WTC11 (cell line): Measurements from ENCODE around the gene SSTR5. TPM values are rescaled to one million over a fixed set of nuclear protein-coding genes. Genes with fewer than 3 reads are reported as not detected.

Experiments used
- ATAC-seq: fragments of 200-7000 bp; cut with Tn5 transposase; 2 replicates; pipeline ENCODE4 v1.10.0; 2021; ENCODE audit warnings: mild to moderate bottlenecking, moderate library complexity
- CTCF ChIA-PET: fragments of 300-600 bp; sonication (Branson Sonifier 250); formaldehyde crosslinking; loops from one replicate; lab custom pipeline; 2021; ENCODE audit warnings: antibody characterized with exemption; lab: Charles Lee
- POLR2A ChIA-PET: fragments of 350-600 bp; sonication (Branson Sonifier 250); formaldehyde crosslinking; loops from one replicate; lab custom pipeline; 2021; ENCODE audit warnings: antibody characterized with exemption; lab: Charles Lee
- DNase-seq: peaks from one replicate; pipeline ENCODE4 v3.0.0; 2021; ENCODE audit warnings: low spot score
- H3K27ac Mint-ChIP-seq: 2 replicates; pipeline ENCODE4 v1.8.0; 2021; ENCODE audit warnings: mixed read lengths
- H3K27me3 Mint-ChIP-seq: 2 replicates; pipeline ENCODE4 v1.8.0; 2021; ENCODE audit warnings: low read depth, mild to moderate bottlenecking, moderate library complexity, mixed read lengths
- H3K36me3 Mint-ChIP-seq: 2 replicates; pipeline ENCODE4 v1.8.0; 2021; ENCODE audit warnings: mixed read lengths
- H3K4me1 Mint-ChIP-seq: 2 replicates; pipeline ENCODE4 v1.8.0; 2022; ENCODE audit warnings: mixed read lengths
- H3K4me3 Mint-ChIP-seq: 2 replicates; pipeline ENCODE4 v1.8.0; 2021; ENCODE audit warnings: mild to moderate bottlenecking, moderate library complexity, mixed read lengths
- H3K9me3 Mint-ChIP-seq: 2 replicates; pipeline ENCODE4 v1.8.0; 2021; ENCODE audit warnings: mixed read lengths
- JAZF1 ChIP-seq: fragments of 250-450 bp; sonication (Bioruptor Pico); IDR thresholded peaks from 2 replicates; pipeline ENCODE4 v1.9.0; 2021; ENCODE audit warnings: moderate library complexity, mild to moderate bottlenecking, inconsistent platforms
- NFATC4 ChIP-seq: fragments of 250-450 bp; sonication (Bioruptor Pico); IDR thresholded peaks from 2 replicates; pipeline ENCODE4 v1.9.0; 2021; ENCODE audit warnings: mild to moderate bottlenecking
- NFYB ChIP-seq: sonication (generic); formaldehyde crosslinking; conservative IDR thresholded peaks from 2 replicates; pipeline ENCODE4 v1.8.0; 2022; ENCODE audit warnings: low read depth, missing genetic modification reagents
- NR3C1 ChIP-seq: sonication (generic); formaldehyde crosslinking; conservative IDR thresholded peaks from 2 replicates; pipeline ENCODE4 v1.8.1; 2023; ENCODE audit warnings: low read depth, mild to moderate bottlenecking, missing genetic modification reagents
- ZNF219 ChIP-seq: sonication (generic); formaldehyde crosslinking; IDR thresholded peaks from 2 replicates; pipeline ENCODE4 v1.8.0; 2023; ENCODE audit warnings: missing genetic modification reagents, mild to moderate bottlenecking, borderline replicate concordance
- total RNA-seq: library from RNA; stranded (reverse); gene quantifications from 3 replicates; pipeline ENCODE4 v1.2.3, GENCODE V29; 2021
- TF ChIP-seq, protein P1 (sequence below): sonication (generic); formaldehyde crosslinking; IDR thresholded peaks from 2 replicates; pipeline ENCODE4 v1.8.0; 2022; ENCODE audit warnings: mild to moderate bottlenecking, missing genetic modification reagents
- TF ChIP-seq, protein P2 (sequence below): sonication (generic); formaldehyde crosslinking; IDR thresholded peaks from 2 replicates; pipeline ENCODE4 v1.8.0; 2023; ENCODE audit warnings: missing genetic modification reagents, mild to moderate bottlenecking, borderline replicate concordance
- TF ChIP-seq, protein P3 (sequence below): fragments of 250-450 bp; sonication (Bioruptor Pico); IDR thresholded peaks from 2 replicates; pipeline ENCODE4 v1.9.0; 2021; ENCODE audit warnings: mild to moderate bottlenecking, borderline replicate concordance
- TF ChIP-seq, protein P4 (sequence below): fragments of 250-450 bp; sonication (Bioruptor Pico); IDR thresholded peaks from 2 replicates; pipeline ENCODE4 v1.8.0; 2021; ENCODE audit warnings: mild to moderate bottlenecking
- TF ChIP-seq, protein P5 (sequence below): sonication (generic); formaldehyde crosslinking; conservative IDR thresholded peaks from 2 replicates; pipeline ENCODE4 v1.8.1; 2023; ENCODE audit warnings: mild to moderate bottlenecking, low read depth, missing genetic modification reagents, moderate library complexity
- TF ChIP-seq, protein P6 (sequence below): fragments of 250-450 bp; sonication (Bioruptor Pico); IDR thresholded peaks from 2 replicates; pipeline ENCODE4 v1.9.0; 2021; ENCODE audit warnings: mild to moderate bottlenecking
- TF ChIP-seq, protein P7 (sequence below): sonication (generic); formaldehyde crosslinking; IDR thresholded peaks from 2 replicates; pipeline ENCODE4 v1.8.0; 2022; ENCODE audit warnings: mild to moderate bottlenecking, missing genetic modification reagents
- TF ChIP-seq, protein P8 (sequence below): sonication (generic); formaldehyde crosslinking; IDR thresholded peaks from 2 replicates; pipeline ENCODE4 v1.8.0; 2022; ENCODE audit warnings: mild to moderate bottlenecking, missing genetic modification reagents

The SSTR5 gene
- total RNA-seq, 1 experiment from 2014 or later: 0.61 TPM

DNA sequence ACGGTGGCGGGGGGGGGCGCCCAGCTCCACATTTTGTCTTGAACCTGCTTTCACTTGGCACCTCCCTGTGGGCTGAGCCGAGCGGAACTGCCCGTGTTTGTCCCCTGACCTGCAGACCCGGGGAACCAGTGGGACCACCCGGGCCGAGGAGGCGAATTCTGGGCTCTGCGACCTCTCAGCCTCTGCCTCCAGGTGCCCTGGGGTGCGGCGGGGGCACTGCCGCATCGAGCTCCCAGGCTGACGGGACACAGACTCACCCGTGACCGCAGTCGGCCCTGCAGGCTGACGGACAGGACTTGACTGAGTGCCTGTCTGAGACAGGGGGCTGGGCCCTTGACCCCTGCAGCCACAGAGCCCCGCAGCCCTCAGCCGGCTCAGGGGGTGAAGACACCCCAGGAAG lies 34.6 kb downstream of the SSTR5 start (continued):
- TF ChIP-seq, protein P1, sequence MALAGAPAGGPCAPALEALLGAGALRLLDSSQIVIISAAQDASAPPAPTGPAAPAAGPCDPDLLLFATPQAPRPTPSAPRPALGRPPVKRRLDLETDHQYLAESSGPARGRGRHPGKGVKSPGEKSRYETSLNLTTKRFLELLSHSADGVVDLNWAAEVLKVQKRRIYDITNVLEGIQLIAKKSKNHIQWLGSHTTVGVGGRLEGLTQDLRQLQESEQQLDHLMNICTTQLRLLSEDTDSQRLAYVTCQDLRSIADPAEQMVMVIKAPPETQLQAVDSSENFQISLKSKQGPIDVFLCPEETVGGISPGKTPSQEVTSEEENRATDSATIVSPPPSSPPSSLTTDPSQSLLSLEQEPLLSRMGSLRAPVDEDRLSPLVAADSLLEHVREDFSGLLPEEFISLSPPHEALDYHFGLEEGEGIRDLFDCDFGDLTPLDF (CRISPR knock-in tag): no peak
- TF ChIP-seq NFYB (CRISPR knock-in tag) (no peak), NR3C1 (CRISPR knock-in tag) (no peak), NFATC4 (CRISPR knock-in tag) (no peak)
- TF ChIP-seq, protein P2, sequence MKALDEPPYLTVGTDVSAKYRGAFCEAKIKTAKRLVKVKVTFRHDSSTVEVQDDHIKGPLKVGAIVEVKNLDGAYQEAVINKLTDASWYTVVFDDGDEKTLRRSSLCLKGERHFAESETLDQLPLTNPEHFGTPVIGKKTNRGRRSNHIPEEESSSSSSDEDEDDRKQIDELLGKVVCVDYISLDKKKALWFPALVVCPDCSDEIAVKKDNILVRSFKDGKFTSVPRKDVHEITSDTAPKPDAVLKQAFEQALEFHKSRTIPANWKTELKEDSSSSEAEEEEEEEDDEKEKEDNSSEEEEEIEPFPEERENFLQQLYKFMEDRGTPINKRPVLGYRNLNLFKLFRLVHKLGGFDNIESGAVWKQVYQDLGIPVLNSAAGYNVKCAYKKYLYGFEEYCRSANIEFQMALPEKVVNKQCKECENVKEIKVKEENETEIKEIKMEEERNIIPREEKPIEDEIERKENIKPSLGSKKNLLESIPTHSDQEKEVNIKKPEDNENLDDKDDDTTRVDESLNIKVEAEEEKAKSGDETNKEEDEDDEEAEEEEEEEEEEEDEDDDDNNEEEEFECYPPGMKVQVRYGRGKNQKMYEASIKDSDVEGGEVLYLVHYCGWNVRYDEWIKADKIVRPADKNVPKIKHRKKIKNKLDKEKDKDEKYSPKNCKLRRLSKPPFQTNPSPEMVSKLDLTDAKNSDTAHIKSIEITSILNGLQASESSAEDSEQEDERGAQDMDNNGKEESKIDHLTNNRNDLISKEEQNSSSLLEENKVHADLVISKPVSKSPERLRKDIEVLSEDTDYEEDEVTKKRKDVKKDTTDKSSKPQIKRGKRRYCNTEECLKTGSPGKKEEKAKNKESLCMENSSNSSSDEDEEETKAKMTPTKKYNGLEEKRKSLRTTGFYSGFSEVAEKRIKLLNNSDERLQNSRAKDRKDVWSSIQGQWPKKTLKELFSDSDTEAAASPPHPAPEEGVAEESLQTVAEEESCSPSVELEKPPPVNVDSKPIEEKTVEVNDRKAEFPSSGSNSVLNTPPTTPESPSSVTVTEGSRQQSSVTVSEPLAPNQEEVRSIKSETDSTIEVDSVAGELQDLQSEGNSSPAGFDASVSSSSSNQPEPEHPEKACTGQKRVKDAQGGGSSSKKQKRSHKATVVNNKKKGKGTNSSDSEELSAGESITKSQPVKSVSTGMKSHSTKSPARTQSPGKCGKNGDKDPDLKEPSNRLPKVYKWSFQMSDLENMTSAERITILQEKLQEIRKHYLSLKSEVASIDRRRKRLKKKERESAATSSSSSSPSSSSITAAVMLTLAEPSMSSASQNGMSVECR (CRISPR knock-in tag): no peak

DNA sequence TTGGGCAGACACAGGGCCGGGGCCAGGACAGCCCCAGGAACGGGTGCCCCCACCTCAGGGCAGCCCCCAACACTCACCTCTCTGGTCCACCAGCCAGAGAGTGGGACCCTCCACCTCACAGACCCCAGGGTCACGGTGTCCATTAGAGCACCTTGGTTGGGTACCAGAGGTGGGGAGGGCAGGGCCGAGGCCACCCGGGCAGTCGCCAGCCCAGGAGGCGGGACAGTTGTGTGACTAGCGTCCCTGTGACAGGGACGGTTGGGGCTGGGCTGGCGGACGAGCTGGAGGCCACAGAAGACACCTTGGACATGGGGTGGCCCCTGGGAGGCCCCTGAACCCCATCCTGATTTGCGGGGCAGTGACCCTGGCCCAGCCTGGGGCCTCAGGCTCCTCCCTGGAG lies 35.2 kb downstream of the SSTR5 start:
- no peaks in the 10 kb centered on the region for H3K36me3 Mint-ChIP-seq
- H3K27me3 Mint-ChIP-seq: peaks cover 13% of the 10 kb centered on the region; the same call in 1 of the 2 replicates
- ChIA-PET CTCF (interaction anchor here (0.9 to 2.1 kb wide), 2 partner anchors 53 to 86 kb away, joined by 3 to 6 read pairs; no protein-coding TSS in a partner anchor), POLR2A (no interaction called here)
- no peak overlapping the region for H3K27ac Mint-ChIP-seq
- no peaks in the 10 kb centered on the region for H3K4me1 Mint-ChIP-seq
- H3K4me3 Mint-ChIP-seq: no peak overlapping the region
- no peak for DNase-seq
- ATAC-seq: no peak
- no peaks in the 10 kb centered on the region for H3K9me3 Mint-ChIP-seq
- TF ChIP-seq, protein P3, sequence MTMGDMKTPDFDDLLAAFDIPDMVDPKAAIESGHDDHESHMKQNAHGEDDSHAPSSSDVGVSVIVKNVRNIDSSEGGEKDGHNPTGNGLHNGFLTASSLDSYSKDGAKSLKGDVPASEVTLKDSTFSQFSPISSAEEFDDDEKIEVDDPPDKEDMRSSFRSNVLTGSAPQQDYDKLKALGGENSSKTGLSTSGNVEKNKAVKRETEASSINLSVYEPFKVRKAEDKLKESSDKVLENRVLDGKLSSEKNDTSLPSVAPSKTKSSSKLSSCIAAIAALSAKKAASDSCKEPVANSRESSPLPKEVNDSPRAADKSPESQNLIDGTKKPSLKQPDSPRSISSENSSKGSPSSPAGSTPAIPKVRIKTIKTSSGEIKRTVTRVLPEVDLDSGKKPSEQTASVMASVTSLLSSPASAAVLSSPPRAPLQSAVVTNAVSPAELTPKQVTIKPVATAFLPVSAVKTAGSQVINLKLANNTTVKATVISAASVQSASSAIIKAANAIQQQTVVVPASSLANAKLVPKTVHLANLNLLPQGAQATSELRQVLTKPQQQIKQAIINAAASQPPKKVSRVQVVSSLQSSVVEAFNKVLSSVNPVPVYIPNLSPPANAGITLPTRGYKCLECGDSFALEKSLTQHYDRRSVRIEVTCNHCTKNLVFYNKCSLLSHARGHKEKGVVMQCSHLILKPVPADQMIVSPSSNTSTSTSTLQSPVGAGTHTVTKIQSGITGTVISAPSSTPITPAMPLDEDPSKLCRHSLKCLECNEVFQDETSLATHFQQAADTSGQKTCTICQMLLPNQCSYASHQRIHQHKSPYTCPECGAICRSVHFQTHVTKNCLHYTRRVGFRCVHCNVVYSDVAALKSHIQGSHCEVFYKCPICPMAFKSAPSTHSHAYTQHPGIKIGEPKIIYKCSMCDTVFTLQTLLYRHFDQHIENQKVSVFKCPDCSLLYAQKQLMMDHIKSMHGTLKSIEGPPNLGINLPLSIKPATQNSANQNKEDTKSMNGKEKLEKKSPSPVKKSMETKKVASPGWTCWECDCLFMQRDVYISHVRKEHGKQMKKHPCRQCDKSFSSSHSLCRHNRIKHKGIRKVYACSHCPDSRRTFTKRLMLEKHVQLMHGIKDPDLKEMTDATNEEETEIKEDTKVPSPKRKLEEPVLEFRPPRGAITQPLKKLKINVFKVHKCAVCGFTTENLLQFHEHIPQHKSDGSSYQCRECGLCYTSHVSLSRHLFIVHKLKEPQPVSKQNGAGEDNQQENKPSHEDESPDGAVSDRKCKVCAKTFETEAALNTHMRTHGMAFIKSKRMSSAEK (CRISPR knock-in tag): no peak
- TF ChIP-seq JAZF1 (CRISPR knock-in tag) (no peak), ZNF219 (CRISPR knock-in tag) (no peak)
- TF ChIP-seq, protein P4, sequence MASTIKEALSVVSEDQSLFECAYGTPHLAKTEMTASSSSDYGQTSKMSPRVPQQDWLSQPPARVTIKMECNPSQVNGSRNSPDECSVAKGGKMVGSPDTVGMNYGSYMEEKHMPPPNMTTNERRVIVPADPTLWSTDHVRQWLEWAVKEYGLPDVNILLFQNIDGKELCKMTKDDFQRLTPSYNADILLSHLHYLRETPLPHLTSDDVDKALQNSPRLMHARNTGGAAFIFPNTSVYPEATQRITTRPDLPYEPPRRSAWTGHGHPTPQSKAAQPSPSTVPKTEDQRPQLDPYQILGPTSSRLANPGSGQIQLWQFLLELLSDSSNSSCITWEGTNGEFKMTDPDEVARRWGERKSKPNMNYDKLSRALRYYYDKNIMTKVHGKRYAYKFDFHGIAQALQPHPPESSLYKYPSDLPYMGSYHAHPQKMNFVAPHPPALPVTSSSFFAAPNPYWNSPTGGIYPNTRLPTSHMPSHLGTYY (CRISPR knock-in tag): no peak
- TF ChIP-seq, protein P5, sequence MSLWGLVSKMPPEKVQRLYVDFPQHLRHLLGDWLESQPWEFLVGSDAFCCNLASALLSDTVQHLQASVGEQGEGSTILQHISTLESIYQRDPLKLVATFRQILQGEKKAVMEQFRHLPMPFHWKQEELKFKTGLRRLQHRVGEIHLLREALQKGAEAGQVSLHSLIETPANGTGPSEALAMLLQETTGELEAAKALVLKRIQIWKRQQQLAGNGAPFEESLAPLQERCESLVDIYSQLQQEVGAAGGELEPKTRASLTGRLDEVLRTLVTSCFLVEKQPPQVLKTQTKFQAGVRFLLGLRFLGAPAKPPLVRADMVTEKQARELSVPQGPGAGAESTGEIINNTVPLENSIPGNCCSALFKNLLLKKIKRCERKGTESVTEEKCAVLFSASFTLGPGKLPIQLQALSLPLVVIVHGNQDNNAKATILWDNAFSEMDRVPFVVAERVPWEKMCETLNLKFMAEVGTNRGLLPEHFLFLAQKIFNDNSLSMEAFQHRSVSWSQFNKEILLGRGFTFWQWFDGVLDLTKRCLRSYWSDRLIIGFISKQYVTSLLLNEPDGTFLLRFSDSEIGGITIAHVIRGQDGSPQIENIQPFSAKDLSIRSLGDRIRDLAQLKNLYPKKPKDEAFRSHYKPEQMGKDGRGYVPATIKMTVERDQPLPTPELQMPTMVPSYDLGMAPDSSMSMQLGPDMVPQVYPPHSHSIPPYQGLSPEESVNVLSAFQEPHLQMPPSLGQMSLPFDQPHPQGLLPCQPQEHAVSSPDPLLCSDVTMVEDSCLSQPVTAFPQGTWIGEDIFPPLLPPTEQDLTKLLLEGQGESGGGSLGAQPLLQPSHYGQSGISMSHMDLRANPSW (CRISPR knock-in tag): no peak
- TF ChIP-seq, protein P6, sequence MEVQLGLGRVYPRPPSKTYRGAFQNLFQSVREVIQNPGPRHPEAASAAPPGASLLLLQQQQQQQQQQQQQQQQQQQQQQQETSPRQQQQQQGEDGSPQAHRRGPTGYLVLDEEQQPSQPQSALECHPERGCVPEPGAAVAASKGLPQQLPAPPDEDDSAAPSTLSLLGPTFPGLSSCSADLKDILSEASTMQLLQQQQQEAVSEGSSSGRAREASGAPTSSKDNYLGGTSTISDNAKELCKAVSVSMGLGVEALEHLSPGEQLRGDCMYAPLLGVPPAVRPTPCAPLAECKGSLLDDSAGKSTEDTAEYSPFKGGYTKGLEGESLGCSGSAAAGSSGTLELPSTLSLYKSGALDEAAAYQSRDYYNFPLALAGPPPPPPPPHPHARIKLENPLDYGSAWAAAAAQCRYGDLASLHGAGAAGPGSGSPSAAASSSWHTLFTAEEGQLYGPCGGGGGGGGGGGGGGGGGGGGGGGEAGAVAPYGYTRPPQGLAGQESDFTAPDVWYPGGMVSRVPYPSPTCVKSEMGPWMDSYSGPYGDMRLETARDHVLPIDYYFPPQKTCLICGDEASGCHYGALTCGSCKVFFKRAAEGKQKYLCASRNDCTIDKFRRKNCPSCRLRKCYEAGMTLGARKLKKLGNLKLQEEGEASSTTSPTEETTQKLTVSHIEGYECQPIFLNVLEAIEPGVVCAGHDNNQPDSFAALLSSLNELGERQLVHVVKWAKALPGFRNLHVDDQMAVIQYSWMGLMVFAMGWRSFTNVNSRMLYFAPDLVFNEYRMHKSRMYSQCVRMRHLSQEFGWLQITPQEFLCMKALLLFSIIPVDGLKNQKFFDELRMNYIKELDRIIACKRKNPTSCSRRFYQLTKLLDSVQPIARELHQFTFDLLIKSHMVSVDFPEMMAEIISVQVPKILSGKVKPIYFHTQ: no peak
- TF ChIP-seq, protein P7, sequence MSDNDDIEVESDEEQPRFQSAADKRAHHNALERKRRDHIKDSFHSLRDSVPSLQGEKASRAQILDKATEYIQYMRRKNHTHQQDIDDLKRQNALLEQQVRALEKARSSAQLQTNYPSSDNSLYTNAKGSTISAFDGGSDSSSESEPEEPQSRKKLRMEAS (CRISPR knock-in tag): no peak
- TF ChIP-seq, protein P8, sequence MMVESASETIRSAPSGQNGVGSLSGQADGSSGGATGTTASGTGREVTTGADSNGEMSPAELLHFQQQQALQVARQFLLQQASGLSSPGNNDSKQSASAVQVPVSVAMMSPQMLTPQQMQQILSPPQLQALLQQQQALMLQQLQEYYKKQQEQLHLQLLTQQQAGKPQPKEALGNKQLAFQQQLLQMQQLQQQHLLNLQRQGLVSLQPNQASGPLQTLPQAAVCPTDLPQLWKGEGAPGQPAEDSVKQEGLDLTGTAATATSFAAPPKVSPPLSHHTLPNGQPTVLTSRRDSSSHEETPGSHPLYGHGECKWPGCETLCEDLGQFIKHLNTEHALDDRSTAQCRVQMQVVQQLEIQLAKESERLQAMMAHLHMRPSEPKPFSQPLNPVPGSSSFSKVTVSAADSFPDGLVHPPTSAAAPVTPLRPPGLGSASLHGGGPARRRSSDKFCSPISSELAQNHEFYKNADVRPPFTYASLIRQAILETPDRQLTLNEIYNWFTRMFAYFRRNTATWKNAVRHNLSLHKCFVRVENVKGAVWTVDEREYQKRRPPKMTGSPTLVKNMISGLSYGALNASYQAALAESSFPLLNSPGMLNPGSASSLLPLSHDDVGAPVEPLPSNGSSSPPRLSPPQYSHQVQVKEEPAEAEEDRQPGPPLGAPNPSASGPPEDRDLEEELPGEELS (CRISPR knock-in tag): no peak
